GM19025 (cell line): ENCODE results near the gene C22orf15.
A peak's percentile ranks its signal among the peaks of the same experiment; 100 is the strongest.

Experiments
- ATAC-seq: cut with Tn5 transposase; IDR thresholded peaks from one replicate; pipeline ENCODE4 v1.9.1; 2021; ENCODE audit warnings: mild to moderate bottlenecking, low read depth, moderate library complexity; ENCODE audit not compliant: unreplicated experiment

C22orf15 gene

DNA sequence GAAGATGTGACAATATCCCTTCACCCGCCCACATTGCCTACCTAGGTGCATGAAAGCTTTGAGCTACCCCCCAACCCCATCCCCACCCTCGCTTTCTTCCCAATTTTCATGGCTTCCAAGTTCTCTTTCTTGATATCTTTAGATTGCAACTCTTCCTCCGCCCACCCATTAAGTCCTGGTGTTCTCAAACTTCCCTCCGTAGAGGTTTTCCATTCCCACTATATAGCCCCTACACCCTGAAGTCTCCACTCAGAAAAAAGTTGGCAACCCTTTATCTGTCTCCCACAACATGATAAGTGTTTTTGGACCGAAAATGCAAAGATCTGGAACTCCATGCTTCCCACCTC lies 12.4 kb upstream of the C22orf15 start:
- ATAC-seq = no peak

DNA sequence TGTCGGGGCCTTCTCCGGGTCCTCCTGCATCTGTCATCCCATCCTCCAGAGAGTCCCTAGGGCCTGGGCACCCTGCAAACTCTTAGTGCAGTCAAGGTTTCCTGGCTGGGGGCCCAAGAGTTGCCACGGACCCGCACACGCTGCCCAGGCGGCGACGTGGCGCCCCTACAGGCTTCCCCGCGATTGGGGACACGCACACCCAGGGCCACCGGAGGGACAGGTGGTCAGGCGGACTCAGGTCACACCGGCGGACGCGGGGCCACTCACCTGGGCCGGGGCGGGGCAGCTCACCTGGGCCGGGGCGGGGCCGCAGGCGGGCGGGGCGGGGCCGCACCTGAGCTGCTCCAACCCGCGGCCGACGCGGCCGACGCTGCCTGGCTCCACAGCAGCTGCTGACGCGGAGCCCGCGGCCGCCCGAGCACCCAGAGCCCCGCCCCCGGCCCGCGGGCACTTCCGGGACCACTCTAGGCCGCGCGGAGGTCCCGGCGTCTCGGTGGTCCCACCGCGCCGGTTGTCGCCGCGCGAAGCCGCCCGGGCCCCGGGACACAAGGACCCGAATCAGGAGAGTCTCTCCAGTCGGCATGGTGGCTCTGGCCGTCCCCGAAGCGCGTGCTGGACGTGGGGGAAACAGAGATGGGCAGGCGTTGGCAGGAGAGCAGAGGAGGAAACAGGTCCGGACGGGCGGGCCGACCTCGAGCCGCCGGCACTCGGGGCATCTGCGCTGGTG lies 11.9 kb upstream of the C22orf15 start, which contains the start of gene ZNF70:
TSS of gene ZNF70 (minus strand) at position 399 of the 727 bp plus-strand sequence. CDS start 5,972 bp downstream, outside the sequence.
- ATAC-seq = peak; percentile 84

DNA sequence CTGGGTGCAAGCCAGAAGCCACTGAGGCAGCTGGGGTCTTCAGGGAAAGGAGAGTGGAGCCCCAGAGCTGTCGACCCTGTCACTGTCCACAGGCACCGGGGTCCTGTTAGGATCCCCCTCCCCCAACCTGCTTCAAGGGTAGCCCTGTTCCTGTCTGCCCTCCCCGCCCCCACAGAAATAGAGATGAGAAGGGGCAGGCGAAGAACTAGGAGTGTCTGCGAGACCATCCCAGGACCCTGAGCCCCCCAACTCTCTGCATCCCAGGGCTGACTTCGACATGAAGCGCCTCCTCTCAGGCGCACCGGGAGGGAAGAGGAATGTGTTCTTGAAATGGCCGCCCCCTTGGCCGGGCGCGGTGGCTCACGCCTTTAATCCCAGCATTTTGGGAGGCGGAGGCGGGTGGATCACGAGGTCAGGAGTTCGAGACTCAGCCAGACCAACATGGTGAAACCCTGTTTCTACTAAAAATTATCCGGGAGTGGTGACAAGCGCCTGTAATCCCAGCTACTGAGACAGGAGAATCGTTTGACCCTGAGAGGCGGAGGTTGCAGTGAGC lies 11.3 kb upstream of the C22orf15 start:
- no peak for ATAC-seq

DNA sequence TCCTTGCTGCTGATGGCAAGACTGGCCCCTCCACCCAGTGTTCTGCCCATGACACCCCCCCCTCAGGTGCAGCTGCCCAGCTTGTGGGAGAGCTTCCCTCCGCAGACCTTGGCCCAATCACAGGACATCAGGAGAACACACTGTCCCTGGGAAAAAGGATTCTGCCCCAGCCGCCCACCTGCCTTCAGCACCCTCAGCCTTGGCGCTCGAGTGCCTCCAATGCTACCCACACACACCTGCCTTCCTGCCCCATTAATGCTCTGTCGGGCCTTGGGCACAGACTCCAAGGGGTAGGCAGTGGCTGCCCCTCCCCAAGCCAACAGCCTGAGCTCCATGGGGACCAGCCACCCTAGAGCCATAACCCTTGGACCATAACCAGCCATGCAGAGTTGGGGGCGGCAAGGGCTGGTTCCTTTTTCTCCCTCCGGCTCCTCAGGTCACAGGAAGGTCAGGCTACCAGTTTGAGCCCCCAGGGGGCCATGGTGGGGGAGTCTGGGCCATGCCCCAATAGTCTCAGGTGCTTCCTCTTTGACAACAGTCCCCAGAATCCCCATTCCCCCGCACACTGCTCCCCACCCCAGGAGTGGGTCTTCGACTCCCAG lies 10.6 kb upstream of the C22orf15 start:
- ATAC-seq = no peak

DNA sequence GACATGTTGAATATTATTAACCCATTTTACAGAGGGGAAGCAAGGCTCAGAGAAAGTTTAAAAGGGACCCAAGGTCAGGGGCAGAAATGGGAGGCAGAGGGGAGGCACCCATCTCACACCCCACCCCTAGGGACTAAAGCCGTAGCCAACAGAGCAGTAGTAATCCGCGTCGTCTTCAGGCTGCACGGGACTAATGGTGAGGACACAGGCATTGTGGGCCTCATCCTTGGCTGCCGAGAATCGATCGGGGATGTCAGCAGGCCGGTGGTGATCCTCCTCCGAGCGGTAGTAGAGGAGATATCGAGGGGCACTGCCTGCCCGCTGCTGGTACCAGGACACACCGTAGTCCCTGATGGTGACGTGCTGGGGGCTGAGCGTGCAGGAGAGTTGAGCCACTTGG lies 10.0 kb upstream of the C22orf15 start:
- ATAC-seq = no peak

DNA sequence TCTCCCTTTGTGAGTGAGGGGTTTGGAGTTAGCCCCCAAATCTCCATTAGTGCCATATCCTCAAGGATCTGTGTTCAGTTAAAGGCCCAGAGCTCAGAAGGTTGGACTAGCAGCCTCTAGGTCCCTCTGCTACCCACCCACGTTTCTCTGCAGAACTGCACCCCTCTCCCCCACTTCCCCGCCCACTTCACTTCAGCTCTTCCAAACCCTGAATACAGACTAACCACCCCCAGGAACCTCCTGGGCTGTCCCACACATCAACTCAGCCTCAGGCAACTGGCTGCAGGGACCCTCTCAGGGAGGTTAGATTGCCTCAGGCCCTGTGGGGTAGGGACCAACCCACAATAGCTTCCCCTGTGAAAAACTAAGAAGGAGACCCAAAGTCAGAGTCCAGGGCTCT lies 9.4 kb upstream of the C22orf15 start:
- ATAC-seq = no peak

DNA sequence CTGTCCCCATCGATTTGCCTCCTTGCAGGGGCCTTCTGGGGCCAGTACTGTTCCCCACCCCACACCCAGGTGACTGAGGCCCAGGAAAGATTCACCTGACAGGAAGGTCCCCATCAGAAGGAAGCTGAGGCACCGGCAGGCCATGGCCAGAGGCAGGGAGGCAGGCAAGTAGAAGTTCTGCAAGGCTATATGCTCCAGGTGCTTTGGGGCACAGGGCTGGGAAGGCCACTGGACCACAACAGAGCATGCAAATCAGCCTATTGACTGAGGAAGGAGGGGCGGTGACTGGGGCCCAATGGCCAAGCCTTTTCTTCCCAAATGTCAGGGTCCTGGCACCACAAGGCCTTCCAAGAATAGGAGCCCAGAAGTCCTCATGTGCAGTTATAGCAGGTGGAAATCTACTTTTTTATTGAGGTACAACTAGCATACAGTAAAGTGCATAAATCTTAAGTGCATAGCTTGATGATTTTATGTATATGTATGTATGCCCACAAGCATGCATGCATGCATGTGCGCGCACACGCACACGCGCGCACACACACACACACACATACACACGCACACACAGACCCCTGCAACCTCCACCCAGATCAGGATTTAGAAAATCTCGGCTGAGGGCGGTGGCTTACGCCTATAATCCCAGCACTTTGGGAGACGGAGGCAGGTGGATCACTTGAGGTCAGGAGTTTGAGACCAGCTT lies 8.4 kb upstream of the C22orf15 start, which contains the start of gene VPREB3:
TSS of gene VPREB3 (minus strand) at position 206 of the 700 bp plus-strand sequence. CDS start at position 144, 62 bp downstream.
- ATAC-seq = no peak

DNA sequence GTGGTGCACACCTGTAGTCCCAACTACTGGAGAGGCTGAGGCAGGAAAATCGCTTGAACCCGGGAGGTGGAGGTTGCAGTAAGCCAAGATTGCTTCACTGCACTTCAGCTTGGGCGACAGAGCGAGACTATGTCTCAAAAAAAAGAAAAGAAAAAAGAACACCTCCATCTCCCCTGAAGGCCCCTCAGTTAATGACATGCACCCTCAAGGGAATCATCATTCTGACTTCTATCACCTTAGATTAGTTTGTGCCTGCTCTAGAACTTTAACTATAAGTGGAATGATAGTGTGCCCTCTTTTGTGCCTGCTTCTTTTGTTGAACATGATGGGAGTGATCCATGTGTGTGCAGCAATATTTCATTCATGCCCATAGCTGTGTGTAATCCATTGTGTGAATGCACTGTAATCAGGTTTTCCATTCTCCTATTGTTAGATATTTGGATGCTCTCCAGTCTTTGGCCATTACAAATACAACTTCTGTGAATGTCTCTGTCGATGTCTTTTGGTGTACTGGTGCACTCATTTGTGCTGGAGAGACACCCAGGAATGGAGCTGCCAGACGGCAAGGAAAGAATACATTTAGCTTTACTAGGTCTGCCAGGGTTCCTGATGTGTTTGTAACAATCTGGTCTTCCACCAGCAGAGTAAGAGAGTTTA lies 7.7 kb upstream of the C22orf15 start:
- ATAC-seq = no peak

DNA sequence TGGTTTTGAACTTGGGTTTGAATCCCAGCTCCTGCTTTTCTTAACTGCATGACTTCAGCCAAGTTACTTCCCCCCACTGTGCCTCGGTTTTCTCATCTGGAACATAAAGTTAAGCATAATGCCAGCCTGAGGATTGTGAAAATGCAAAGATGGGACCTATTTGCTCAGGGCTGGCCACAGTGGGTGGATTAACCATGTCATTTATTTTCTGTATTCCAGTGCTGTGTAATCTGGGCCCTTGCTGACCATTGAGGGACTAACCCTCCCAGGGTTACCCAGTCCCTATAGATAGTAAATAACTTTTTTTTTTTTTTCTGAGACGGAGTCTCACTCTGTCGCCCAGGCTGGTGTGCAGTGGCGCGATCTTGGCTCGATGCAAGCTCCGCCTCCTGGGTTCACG lies 7.1 kb upstream of the C22orf15 start:
- ATAC-seq = no peak

DNA sequence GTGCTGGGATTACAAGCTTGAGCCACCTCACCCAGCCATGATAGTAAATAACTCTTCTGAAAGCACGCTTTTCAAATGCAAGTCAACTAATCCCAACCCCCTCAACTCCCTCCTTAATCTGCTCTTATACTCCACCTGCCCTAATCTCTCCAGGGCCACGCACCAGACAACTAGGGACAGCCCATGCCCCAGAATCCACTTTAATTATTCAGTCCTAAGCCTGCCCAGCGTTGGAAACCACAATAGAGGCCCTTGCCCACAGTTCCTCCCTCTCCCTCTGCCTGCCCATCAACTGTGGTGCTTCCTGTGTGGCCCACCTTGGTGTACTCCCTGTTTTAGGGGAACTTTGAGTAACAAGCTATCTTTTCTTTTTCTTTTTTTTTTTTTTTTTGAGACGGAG lies 5.9 kb upstream of the C22orf15 start:
- no peak for ATAC-seq

DNA sequence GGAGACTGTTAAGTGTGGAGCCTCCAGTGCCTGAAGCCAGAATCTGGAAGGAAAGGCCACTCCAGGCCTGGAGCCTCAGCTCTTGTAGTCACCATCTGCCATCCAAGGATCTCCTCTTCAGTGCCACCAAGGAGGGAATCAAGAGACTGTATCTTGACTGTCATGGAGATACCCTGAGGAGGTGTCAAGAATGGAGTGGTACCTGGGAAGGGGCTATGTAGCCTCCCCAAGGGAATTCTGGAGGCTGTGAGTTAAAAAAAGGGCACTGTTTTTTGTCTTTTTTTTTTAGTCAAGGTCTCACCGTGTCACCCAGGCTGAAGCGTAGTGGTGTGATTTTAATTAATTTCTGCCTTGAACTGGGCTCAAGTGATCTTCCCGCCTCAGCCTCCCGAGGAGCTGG lies 3.2 kb upstream of the C22orf15 start:
- no peak for ATAC-seq

DNA sequence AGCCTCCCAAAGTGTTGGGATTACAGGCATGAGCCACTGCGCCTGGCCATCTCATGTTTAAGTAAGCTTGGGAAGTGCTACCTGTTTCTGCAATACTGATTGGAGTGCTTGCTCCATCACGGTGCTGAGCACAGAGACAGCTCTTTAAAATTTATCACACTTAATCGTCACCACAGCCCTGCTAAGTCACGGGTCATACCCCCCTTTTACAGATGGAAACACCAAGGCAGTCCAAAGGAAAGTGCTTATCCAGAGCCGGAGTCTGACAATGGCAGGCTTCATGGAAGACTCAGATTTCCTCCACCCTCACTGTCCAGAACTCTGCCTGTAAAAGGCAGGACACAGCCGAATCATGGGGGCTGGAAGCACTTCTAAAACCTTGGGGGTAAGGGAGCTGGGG lies 2.7 kb upstream of the C22orf15 start:
- ATAC-seq = no peak

DNA sequence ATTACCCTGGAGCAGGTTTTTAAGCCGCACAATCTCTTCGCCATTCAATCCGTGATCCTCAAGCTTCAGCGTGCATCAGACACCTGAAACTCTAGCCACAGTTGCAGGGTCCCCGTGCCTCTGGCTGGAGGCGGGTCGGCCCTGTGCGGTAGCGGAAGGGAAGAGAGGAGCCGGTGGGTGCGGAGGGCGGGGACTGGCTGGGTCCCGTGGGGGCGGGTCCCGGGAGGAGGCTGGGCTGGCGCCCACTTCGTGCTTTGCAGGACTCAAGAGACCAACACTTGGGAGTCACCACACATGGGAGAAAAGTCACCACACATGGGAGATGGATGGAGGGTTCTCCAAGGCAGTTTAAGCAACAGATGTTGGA lies 772 bp downstream of the C22orf15 start:
- no peak for ATAC-seq

DNA sequence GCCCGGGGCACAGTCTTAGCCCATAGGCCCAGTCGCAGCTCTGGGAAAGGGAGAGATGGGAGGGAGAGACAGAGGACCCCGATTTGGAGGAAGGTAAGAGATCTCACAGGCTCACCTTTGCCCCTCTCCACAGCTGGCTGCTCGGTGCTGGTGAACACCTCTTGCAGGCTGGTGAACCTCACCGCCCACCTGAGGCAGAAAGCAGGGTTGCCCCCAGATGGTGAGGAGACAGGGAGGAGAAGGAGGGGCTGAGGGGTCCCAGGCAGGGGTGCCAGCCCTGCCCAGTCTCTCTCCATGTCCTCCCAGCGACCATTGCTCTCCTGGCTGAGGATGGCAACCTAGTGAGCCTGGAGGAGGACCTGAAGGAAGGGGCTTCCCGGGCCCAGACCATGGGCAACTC lies 1.2 kb downstream of the C22orf15 start:
- no peak for ATAC-seq

DNA sequence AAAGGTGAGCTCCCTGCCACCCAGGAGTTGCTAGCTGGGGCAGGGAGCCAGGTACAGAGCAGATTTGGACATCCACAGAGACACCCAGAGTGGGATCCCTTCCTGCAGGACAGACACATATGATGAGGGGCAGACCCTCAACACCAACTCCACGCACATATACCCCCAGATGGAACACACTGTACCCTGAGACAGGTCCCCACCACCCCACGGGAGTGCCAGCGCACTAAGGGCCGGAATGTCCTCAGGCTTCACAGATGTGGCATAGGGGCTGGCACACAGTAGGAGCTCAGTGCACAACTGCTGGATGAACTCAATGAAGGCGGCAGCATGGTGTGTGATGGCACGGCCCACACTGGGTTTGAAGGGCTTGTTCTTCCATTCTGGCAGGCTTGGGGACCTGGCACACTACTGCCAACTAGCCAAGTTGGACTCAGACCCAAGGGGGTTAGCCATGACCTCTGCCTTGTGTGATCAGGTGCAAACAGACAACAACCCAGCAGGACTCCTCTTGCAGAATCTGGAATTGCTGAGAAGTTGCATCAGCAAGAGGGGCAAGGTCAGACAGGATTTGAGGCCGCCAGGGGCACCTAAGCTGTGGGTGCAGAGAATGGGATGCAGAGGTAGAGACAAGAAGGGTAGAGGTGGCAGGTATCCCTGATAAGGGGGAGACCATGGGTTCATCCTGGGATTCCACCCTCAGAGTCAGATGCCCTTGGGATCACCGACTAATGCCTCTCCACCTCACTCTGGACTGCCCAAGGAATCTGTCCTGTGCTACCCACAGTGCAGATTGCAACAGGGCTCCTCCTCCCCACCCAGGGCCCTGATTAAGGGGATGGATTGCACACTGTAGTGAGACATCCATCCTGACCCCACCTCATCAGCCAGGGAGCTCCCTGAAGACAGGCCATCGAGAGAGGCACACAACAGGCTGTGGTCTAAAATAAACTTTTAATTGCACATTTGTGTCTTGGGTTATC lies 2.4 kb downstream of the C22orf15 start:
- ATAC-seq = no peak

DNA sequence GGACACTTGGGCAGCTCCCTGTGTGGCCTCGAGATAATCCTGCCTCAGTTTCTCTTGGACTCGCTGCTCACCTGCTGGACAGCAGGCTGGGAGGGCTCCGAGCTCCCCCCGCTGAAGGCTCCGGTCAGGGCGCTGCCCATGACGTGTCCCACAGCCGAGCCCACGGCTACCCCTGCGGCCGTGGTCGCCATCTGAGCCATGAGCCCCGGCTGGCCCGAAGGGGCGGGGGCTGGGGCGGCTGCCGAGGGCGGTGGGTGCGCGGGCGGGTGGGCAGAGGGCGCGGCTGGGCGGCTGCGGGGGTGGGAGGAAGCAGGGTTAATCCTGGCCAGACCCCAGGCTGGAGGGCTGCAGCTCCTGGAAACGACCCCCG lies 4.5 kb downstream of the C22orf15 start:
- ATAC-seq = no peak

DNA sequence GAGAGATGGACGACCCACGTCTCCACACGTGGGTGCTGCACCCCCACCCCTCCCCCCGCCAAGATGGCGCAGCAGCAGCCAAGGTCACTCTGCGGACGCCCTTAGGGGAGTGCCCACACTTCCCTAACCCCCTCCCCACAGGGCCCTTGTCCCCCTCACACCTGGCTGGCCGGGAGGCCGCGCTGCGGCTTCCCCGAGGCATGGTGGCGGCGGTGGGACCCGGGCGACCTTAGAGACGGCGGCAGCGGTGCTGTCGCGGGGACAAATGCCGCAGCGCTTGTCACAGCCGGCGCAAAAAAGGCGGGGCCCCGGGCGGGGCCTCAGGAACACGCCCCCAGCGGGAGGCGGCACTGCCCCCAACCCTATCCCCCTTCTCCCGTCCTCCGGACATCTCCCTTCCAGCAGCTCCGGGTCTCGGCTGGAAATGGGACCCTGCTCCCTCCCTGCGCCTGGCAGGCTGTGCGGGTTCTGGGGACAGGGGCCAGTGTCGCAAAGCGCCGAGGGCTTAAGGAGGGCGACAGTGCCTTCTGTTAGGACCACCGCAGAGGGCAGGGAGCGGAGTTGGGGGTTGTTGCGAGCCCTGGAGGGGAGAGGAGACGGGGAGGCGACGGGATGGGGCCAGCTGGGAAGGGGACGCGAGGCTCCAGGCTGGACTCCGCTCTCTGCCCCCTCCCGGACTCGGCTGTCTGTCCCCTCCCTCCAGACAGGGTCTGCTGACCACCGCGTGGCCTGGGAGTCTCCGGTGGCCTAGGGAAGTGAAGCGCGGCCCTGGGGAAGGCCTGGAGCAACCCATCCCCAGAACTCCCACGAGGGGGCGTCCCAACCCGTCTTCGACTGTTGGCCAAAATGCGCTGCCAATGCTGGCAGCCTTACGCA lies 5.1 kb downstream of the C22orf15 start, which contains the start of gene CHCHD10:
TSS of gene CHCHD10 (minus strand) at position 300 of the 876 bp plus-strand sequence. CDS start at position 202, 98 bp downstream.
- no peak for ATAC-seq

DNA sequence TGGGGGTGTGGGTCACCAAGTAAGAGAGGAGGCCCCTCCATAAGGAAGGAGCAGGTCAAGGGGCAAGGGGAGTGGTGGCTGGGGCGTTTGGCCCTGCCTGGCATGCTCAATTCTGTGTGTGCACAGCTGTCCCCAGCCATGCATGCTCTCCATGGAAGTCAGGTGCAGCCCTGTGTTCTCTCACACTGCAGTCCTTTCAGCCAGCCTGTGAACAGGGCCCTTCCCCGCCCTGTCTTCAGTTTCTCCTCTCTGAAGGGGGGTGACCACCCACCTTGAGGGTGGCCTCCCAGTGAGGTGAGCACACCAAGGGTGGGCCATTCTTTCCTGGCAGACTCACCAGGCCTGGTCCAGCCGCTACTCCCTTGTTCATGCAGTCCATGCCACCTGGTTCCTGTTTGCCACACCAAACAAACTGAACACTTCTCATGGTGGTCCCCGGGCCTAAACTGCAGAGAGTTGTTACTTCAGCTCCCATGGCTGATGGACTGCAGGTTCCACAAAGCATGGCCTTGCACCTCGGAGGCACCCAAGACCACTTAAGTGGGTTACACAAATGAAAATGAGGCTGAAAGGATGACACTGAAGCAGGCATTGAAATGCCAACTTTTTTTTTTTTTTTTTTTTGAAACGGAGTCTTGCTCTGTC lies 6.7 kb downstream of the C22orf15 start:
- no peak for ATAC-seq
